HEK293T (cell line): ENCODE data around the gene PROSER2.

Experiments used
- ARNT ChIP-seq: fragments of 450-650 bp; IDR thresholded peaks from 2 replicates; pipeline ENCODE4 v1.6.1; 2017; ENCODE audit warnings: mild to moderate bottlenecking
- BHLHE40 ChIP-seq: fragments of 450-650 bp; IDR thresholded peaks from 2 replicates; pipeline ENCODE4 v1.6.1; 2016; ENCODE audit warnings: mild to moderate bottlenecking, moderate library complexity, borderline replicate concordance
- FOXA1 ChIP-seq: fragments of 450-650 bp; IDR thresholded peaks from 2 replicates; pipeline ENCODE4 v1.6.1; 2016; ENCODE audit warnings: mild to moderate bottlenecking
- FOXK2 ChIP-seq: fragments of 450-650 bp; IDR thresholded peaks from 2 replicates; pipeline ENCODE4 v1.6.1; 2016; ENCODE audit warnings: mild to moderate bottlenecking
- FOXM1 ChIP-seq: fragments of 450-650 bp; IDR thresholded peaks from 2 replicates; pipeline ENCODE4 v1.6.1; 2017; ENCODE audit warnings: mild to moderate bottlenecking, borderline replicate concordance
- HDGF ChIP-seq: fragments of 450-650 bp; IDR thresholded peaks from 2 replicates; pipeline ENCODE4 v1.6.1; 2017; ENCODE audit warnings: antibody characterized with exemption, borderline replicate concordance
- L3MBTL2 ChIP-seq: fragments of 450-650 bp; conservative IDR thresholded peaks from 2 replicates; pipeline ENCODE4 v1.6.1; 2016; ENCODE audit warnings: mild to moderate bottlenecking
- PKNOX1 ChIP-seq: fragments of 450-650 bp; IDR thresholded peaks from 2 replicates; pipeline ENCODE4 v1.6.1; 2016
- SP1 ChIP-seq: fragments of 450-650 bp; IDR thresholded peaks from 2 replicates; pipeline ENCODE4 v1.6.1; 2017
- SUZ12 ChIP-seq: fragments of 450-650 bp; IDR thresholded peaks from 2 replicates; pipeline ENCODE4 v1.6.1; 2016; ENCODE audit warnings: mild to moderate bottlenecking
- ZNF384 ChIP-seq: fragments of 450-650 bp; IDR thresholded peaks from 2 replicates; pipeline ENCODE4 v1.6.1; 2016

GRCh38 chr10:11876805-11877590, 53.8 kb downstream of the PROSER2 start:
- TF ChIP-seq HDGF (no peak), PKNOX1 (no peak), ARNT (no peak), FOXK2 (no peak), FOXM1 (no peak), SP1 (no peak), ZNF384 (no peak), FOXA1 (no peak), SUZ12 (no peak), L3MBTL2 (no peak), BHLHE40 (no peak)
